Neutrophil (primary cell): ENCODE results near the gene ANKS1B.

ENCODE experiments used
- H3K27ac ChIP-seq: fragments of 200-600 bp; sonication (generic); 2 replicates; pipeline ENCODE4 v1.5.1; 2016; ENCODE audit warnings: mild to moderate bottlenecking, moderate library complexity
- H3K27me3 ChIP-seq: fragments of 200-600 bp; sonication (generic); 2 replicates; pipeline ENCODE4 v1.6.0; 2016; ENCODE audit warnings: mild to moderate bottlenecking
- H3K36me3 ChIP-seq: fragments of 200-600 bp; sonication (generic); 2 replicates; pipeline ENCODE4 v1.5.1; 2017
- H3K4me1 ChIP-seq, 2 experiments: fragments of 200-600 bp in 1 of 2; sonication (generic) in 1 of 2; 1 replicate in 1 of 2; 2 replicates in 1 of 2; pipeline versions ENCODE4 v1.5.1 to v1.6.1; 2013 to 2016; ENCODE audit warnings: low read depth in 1 of 2, low read length in 1 of 2, mild to moderate bottlenecking in 1 of 2, moderate library complexity in 1 of 2; ENCODE audit not compliant: control insufficient read depth in 1 of 2, insufficient read depth in 1 of 2
- H3K4me3 ChIP-seq, 2 experiments: fragments of 200-600 bp in 1 of 2; sonication (generic) in 1 of 2; 1 replicate in 1 of 2; 2 replicates in 1 of 2; pipeline ENCODE4 v1.5.1; 2013 to 2016; ENCODE audit warnings: low read depth in 1 of 2, low read length in 1 of 2, mild to moderate bottlenecking in 1 of 2, moderate library complexity in 1 of 2
- H3K9me3 ChIP-seq: fragments of 200-600 bp; sonication (generic); 2 replicates; pipeline ENCODE4 v1.5.1; 2016
- CTCF ChIP-seq: fragments of 200-600 bp; sonication (generic); IDR thresholded peaks from 2 replicates; pipeline ENCODE4 v1.5.1; 2016; ENCODE audit warnings: antibody characterized with exemption

Gene ANKS1B

GRCh38 chr12:98783420-98783819 is 1201.3 kb downstream of the ANKS1B start:
- no peak for TF ChIP-seq CTCF
- H3K27ac ChIP-seq, result no peak overlapping the region
- H3K36me3 ChIP-seq, result no peaks in the 10 kb centered on the region
- H3K27me3 ChIP-seq, result peaks cover 47% of the 10 kb centered on the region
- no peak overlapping the region for H3K4me3 ChIP-seq
- H3K4me1 ChIP-seq, result no peaks in the 10 kb centered on the region
- no peaks in the 10 kb centered on the region for H3K9me3 ChIP-seq

GRCh38 chr12:98780261-98780660 is 1204.5 kb downstream of the ANKS1B start:
- H3K4me1 ChIP-seq, result no peaks in the 10 kb centered on the region
- H3K4me3 ChIP-seq, result no peak overlapping the region
- no peaks in the 10 kb centered on the region for H3K9me3 ChIP-seq
- H3K36me3 ChIP-seq, result no peaks in the 10 kb centered on the region
- peaks cover 38% of the 10 kb centered on the region for H3K27me3 ChIP-seq
- no peak for TF ChIP-seq CTCF
- no peak overlapping the region for H3K27ac ChIP-seq

DNA sequence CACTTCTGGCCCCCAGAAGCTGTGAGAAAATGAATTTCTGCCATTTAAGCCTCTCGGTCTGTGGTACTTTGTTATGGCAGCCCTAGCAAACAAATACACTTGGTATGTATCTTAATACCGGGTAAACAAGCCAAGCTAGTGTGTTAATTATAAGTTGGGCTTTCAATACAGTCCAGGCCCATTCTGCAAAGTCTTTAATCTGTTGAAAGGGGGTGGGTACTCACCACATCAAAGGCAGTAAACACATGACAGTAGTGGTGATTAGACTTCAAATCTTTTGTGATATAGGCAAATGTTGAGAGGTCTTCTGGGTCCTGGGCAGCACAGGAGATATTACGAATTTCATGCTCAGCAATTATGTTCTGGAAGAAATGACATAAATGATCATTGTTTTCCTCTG is 1211.9 kb downstream of the ANKS1B start:
- Histone ChIP-seq H3K4me3 (no peak overlapping the region), H3K36me3 (no peaks in the 10 kb centered on the region), H3K4me1 (no peaks in the 10 kb centered on the region), H3K27ac (no peak overlapping the region), H3K9me3 (no peaks in the 10 kb centered on the region), H3K27me3 (peaks cover 9% of the 10 kb centered on the region)
- TF ChIP-seq CTCF, result no peak

DNA sequence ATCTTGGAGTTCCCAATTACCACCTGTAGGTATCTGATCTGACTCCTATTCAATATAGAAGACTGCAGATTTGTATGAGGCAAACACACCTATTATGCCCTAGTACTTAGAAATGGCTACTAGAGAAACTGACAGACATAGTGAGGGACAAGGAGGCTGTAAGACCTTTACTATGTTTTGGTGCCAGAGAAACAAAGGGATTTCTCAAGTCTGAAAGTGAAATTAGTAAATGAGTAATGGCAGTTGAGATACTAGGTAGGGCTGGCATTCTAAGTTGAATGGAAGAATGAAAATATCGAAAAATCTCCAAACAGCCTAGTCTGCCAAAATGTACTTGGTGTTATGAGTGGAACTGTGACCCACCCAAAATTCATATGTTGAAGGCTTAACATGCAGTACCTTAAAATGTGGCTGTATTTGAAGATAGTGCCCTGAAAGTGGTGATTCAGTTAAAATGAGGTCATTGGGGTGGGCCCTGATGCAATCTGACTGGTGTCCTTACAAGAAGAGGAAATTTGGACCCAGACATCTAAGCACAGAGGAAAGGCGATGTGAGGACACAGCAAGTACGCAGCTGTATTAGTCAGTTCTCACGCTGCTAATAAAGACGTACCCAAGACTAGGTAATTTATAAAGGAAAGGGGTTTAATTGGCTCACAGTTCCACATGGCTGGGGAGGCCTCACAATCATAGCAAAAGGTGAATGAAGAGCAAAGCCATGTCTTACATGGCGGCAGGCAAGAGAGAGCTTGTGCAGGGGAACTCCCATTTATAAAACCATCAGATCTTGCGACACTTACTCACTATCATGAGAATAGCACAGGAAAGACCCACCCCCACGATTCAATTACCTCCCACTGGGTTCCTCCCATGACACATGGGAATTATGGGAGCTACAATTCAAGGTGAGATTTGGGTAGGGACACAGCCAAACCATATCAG is 1212.7 kb downstream of the ANKS1B start:
- no peak for TF ChIP-seq CTCF
- no peaks in the 10 kb centered on the region for H3K9me3 ChIP-seq
- H3K36me3 ChIP-seq, result no peaks in the 10 kb centered on the region
- peaks cover 9% of the 10 kb centered on the region for H3K27me3 ChIP-seq
- no peaks in the 10 kb centered on the region for H3K4me1 ChIP-seq
- H3K4me3 ChIP-seq, result no peak overlapping the region
- H3K27ac ChIP-seq, result no peak overlapping the region

GRCh38 chr12:98770230-98770629 is 1214.5 kb downstream of the ANKS1B start:
- no peak for TF ChIP-seq CTCF
- Histone ChIP-seq H3K4me3 (no peak overlapping the region), H3K4me1 (no peaks in the 10 kb centered on the region), H3K27ac (no peak overlapping the region), H3K36me3 (no peaks in the 10 kb centered on the region), H3K9me3 (no peaks in the 10 kb centered on the region), H3K27me3 (peaks cover 5% of the 10 kb centered on the region)
